ENCODE results near the gene CASQ2.

- TF ChIP-seq CTCF (IDR thresholded peaks at IDR 0.05) (no peak), EP300 (IDR thresholded peaks at IDR 0.05) (no peak), POLR2A (IDR thresholded peaks at IDR 0.05) (no peak), POLR2AphosphoS5 (IDR thresholded peaks at IDR 0.05) (peak in 1 of 3 donors; percentile 5)
Measured at GRCh38 chr1:115665319-115666096, 103.0 kb downstream of the CASQ2 start.
